ENCODE measurements around the gene SPECC1L.

Gene SPECC1L

DNA sequence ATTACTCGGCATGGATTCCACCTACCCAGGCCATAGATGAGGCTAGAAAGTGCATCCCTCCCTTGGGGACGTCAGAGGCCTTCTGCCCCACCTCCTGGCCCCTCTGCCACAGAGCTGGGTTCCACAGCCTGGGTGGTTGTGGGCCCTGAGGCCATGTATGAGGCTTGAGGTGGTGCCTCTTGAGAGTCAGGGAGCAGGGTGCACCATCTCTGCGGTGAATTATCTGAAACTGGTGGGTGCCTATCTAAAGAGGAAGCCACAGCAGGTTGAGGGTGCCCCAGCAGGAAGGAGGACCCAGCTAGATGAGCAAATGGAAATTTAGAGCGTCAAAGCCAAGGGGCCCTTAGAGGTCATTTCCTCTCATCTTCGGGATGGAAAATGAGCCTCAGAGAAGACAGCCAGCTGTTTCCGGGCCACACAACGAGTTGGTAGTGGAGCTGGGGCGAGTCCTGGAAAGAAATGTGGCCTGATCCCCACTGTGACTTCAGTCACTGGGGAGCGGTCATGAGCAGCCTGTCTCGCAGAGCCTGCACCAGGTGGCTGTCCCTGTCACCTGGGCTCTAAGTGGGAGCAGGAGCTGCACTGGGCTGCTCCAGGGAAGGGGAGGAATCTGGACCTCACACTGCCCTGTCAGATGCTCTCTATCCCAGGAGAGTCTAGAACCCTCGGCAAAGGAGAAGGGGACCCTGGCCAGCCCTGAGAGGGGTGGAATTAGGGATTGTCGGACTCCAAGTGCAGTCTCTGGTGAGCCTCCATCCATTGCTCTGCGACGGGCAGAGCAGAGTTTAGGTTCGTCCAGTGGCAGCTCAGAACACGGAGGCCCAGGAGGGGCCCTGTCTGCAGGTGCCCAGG lies 164.1 kb downstream of the SPECC1L start:
- no peak overlapping the region for H3K27ac ChIP-seq
- DNase-seq (ENCODE audit: low read depth, low spot score) = no peak

DNA sequence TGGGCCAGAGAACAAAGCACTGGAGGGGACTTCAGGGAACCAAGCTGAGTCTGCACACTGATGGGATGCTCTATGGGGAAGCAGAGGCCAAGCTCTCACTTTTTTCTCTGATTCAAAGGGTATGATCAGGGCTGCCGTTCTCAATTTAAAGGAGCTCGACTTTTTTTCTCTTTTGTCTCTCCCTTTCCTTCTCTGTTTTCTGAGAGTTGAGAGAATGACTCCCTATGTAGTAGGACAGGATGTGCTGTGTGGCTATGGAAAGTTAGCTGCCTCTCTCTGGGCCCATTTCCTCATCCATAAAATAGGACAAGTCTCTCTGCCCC lies 164.7 kb downstream of the SPECC1L start:
- no peak overlapping the region for H3K27ac ChIP-seq
- DNase-seq (ENCODE audit: low read depth, low spot score) = no peak

DNA sequence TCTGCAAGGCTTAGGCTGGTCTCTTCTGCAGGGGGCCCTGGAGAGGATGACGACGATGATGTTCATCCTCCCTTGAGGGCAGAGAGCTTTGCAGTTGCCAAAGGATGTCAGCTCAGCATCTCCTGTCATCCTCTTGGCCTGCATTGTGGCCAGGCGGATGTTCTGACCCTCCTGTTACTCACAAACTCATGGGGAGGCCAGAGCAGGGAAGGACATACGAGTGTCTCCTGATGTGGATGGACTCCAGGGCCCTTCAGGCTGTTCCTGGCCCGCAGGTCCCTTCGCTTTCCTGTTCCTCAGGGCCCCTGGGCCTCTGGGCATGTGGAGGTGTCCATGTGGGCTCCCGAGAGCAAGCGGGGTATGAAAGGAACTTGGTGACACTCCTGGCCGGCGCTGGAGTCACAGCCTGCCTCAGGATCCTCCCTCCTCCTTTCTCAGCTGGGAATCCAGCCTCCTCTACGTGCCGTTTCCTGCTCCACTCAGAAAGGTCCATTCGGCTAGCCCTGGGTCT lies 165.3 kb downstream of the SPECC1L start:
- DNase-seq (ENCODE audit: low read depth, low spot score) = no peak
- no peak overlapping the region for H3K27ac ChIP-seq

- no peak overlapping the region for H3K27ac ChIP-seq
- no peak for DNase-seq (ENCODE audit: low read depth, low spot score)
Measured at GRCh38 chr22:24436553-24436952, 165.9 kb downstream of the SPECC1L start.

DNA sequence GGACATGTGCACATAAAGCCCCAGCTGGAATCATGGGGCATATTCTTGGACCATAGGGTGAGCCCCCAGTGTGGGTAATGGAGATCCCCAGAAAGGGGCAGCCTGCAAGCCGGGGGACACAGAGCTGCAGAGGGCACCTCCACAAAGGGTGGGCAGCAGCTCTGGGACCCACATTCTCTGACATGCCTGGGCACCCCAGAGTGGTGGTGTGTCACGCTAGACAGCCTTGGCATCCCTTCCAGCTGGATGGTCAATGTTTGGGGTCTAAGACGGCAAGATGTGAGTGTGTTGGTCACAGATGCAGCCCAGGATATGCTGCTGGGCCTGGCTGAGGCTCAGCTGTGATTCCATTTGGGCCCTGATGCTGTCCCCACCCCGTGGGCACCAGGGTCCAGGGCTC lies 166.5 kb downstream of the SPECC1L start:
- no peak overlapping the region for H3K27ac ChIP-seq
- DNase-seq (ENCODE audit: low read depth, low spot score) = no peak

- H3K27ac ChIP-seq = no peak overlapping the region
- no peak for DNase-seq (ENCODE audit: low read depth, low spot score)
Measured at GRCh38 chr22:24437741-24438328, 167.2 kb downstream of the SPECC1L start.

DNA sequence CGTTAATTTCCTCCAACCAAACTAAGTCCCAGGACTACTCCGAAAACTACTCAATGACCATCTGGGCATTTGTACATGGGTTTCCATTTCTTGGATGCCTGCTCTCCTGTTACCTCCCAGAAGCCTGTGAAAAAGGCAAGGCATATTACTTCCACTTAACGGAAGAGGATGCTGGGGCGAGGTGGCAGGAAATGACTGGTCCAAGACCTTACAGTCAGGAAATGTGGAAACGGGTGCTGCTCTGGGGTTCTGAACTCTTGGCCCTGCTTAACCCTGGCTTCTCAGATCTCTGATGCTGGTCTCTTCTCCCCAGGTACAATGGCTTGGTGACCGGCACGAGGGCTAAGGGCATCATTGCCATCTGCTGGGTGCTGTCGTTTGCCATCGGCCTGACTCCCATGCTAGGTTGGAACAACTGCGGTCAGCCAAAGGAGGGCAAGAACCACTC lies 169.7 kb downstream of the SPECC1L start:
- DNase-seq (ENCODE audit: low read depth, low spot score) = no peak
- no peak overlapping the region for H3K27ac ChIP-seq

GRCh38 chr22:24440718-24441405 lies 170.2 kb downstream of the SPECC1L start:
- DNase-seq (ENCODE audit: low read depth, low spot score) = no peak
- H3K27ac ChIP-seq = no peak overlapping the region

DNA sequence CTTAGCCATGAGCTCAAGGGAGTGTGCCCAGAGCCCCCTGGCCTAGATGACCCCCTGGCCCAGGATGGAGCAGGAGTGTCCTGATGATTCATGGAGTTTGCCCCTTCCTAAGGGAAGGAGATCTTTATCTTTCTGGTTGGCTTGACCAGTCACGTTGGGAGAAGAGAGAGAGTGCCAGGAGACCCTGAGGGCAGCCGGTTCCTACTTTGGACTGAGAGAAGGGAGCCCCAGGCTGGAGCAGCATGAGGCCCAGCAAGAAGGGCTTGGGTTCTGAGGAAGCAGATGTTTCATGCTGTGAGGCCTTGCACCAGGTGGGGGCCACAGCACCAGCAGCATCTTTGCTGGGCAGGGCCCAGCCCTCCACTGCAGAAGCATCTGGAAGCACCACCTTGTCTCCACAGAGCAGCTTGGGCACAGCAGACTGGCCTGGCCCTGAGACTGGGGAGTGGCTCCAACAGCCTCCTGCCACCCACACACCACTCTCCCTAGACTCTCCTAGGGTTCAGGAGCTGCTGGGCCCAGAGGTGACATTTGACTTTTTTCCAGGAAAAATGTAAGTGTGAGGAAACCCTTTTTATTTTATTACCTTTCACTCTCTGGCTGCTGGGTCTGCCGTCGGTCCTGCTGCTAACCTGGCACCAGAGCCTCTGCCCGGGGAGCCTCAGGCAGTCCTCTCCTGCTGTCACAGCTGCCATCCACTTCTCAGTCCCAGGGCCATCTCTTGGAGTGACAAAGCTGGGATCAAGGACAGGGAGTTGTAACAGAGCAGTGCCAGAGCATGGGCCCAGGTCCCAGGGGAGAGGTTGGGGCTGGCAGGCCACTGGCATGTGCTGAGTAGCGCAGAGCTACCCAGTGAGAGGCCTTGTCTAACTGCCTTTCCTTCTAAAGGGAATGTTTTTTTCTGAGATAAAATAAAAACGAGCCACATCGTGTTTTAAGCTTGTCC lies 171.0 kb downstream of the SPECC1L start:
- H3K27ac ChIP-seq = no peak overlapping the region
- no peak for DNase-seq (ENCODE audit: low read depth, low spot score)

DNA sequence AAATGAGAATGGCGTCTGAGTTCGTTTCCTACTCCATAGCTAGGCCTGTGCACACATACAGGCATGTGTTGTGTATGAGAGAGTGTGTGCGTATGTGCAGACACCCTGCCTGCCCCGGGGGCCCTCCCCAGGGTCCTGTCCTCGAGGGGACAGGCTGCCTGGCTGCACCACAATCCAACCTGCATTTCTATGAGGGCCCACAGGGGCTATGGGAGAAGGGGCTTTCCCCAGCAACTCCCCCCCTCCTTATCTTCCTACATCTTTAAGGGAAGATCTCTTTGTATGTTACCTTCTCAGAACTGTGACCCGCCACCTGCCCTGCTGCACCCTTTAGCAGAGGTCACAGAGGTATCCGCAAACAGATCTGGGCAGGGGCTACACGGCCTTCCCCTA lies 171.7 kb downstream of the SPECC1L start:
- H3K27ac ChIP-seq = no peak overlapping the region

DNA sequence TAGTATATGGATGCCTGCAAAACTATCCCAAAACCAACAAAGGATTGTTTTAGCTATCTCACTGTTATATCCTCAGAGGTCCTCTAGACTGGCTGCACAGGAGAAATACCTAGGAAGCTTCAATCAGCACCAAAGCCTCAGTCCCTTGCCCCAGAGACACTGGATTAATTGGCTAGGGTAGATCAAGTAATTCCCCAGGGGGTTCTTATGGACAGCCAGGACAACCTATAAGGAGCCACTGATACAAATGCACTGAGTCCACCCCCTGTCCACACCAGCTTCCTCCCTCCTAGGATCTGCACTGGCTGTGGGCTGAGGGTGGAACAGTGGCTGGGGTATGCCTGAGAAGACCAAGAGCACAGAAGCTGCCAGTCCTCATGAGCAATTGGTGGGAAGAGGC lies 173.0 kb downstream of the SPECC1L start:
- no peak for DNase-seq (ENCODE audit: low read depth, low spot score)
- no peak overlapping the region for H3K27ac ChIP-seq

More for the DNA sequence above, 171.7 kb downstream of the SPECC1L start:
- DNase-seq (ENCODE audit: low read depth, low spot score) = no peak

GRCh38 chr22:24444251-24444650 lies 173.6 kb downstream of the SPECC1L start:
- H3K27ac ChIP-seq = no peak overlapping the region
- DNase-seq (ENCODE audit: low read depth, low spot score) = no peak

DNA sequence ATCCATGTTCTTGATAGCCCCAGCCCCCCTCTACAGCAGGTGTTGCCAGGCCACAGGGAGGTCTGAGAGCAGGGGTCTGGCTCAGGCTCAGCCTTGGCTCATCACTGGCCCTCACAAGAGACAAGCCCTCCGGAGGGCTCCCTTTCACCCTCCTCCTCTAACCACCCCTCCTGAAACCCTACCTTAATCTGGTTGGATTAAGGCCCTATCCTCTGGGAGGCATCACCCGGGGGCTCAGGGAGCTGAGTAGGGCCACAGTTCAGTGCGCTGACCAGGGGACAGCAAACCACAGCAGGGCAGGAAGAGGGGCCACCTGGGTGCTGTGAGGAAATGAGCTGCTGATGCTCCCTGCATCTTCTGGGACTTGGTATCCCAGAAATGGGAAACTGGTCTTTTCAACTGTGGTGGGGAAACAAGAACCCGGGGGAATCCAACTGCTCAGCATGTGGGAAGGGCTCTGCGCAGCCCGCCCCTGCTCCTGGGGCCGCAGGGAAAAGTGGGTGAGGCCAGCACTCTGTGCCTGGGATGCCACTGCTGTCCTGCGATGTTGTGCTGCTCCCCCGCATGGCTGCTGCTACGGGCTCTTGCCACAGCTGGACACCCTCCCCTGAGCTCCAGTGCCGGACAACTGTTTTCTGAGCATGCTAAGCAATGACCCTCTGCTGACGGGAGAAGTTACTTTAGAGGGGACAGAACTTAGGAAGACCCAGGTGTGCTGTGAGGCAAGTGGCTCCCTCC lies 174.3 kb downstream of the SPECC1L start:
- no peak for DNase-seq (ENCODE audit: low read depth, low spot score)
- no peak overlapping the region for H3K27ac ChIP-seq

DNA sequence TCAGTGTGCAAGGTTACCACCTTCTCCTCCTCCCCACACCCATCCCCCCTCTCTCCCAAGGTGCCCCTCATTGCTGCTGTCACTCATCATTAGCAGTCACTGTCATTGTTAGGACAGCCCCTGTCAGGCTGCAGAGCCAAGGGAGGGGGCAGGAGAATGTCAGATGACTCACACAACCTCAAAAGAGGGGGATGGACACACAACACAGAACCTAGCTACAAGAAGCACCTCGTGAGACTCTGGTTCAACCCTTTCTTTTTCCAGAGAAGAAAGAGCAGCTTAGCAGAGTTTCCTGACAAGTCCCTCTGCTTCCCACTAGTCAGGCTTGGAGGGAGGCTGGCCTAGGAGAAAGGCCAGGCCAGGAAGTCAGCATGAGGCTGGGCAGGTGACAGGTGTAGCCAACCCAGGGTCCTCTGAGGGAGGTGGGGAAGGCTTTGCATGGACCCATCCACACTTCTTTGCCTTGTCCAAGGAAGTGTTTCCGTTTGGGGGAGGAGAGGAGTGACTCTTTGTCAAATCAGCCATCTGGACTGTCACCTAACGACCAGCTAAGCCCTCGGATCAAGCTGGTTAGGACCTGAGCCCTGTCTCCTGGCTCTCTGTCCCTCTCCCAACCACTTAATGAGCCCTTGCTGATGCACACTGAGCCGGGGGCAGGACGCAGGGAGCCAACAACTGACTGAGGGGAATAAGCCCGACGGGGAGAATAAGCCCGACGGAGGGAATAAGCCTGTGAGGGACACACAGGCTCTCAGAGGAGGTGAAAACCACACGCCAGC lies 175.0 kb downstream of the SPECC1L start:
- no peak overlapping the region for H3K27ac ChIP-seq
- no peak for DNase-seq (ENCODE audit: low read depth, low spot score)

- no peak for DNase-seq (ENCODE audit: low read depth, low spot score)
- H3K27ac ChIP-seq = no peak overlapping the region
Measured at GRCh38 chr22:24446260-24446611, 175.6 kb downstream of the SPECC1L start.

GRCh38 chr22:24450610-24451009 lies 180.0 kb downstream of the SPECC1L start:
- no peak overlapping the region for H3K27ac ChIP-seq
- no peak for DNase-seq (ENCODE audit: low read depth, low spot score)

DNA sequence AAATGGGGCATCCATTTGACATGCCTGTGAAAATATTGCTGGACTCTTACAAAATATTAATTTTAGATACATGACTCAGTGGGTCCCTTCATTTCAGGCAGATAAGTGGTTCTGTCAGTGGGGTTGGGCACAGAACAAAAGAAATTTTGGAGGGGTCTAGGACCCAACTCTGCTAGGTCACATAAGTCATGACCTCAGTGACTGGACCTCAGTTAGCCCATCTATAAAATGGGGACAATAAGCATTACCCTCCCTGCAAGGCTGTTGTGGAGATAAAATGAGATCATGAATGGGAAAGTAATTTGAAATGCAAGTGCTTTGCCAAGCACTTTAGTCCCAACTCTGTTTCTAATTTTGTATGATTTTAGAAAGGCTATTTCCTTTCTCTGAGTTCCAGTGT lies 180.5 kb downstream of the SPECC1L start:
- H3K27ac ChIP-seq = no peak overlapping the region
- no peak for DNase-seq (ENCODE audit: low read depth, low spot score)

DNA sequence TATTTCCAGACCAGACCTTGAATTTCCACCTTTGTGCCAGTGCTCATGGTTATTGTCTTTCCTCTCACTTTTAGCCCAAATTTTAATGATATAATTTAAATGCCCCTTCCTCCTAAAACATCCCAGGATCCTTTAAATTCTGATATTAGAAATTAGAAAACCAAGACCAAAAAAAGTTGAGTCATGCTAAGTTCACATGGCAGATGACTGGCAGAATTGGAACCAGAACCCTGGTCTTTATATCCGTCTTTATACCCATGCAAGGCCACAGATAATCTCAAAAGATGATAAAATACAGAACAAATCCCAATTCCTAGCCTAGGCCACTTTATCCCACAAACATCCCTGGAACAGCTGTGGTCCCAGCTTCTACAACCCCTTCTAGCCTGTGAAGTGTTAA lies 183.2 kb downstream of the SPECC1L start:
- no peak for DNase-seq (ENCODE audit: low read depth, low spot score)
- H3K27ac ChIP-seq = no peak overlapping the region

- H3K27ac ChIP-seq = no peak overlapping the region
- no peak for DNase-seq (ENCODE audit: low read depth, low spot score)
Measured at GRCh38 chr22:24455039-24455438, 184.4 kb downstream of the SPECC1L start.
